ENCODE measurements around the gene CACNG3.

- TF ChIP-seq POLR2A (IDR thresholded peaks at IDR 0.05): no peak
- TF ChIP-seq CTCF (IDR thresholded peaks at IDR 0.05): no peak
- TF ChIP-seq POLR2AphosphoS5 (IDR thresholded peaks at IDR 0.05): no peak
- no peak for TF ChIP-seq EP300 (IDR thresholded peaks at IDR 0.05)
Observed at GRCh38 chr16:24291932-24292331, 35.8 kb downstream of the CACNG3 start.
